GM12875 (cell line): ENCODE data around the gene GNA12.
"Not testable (repeated sequence)": the region's sequence is repeated elsewhere in the genome, so short reads cannot be mapped to it uniquely, and the experiment has no call there.

Experiments used
- H3K4me3 ChIP-seq: one replicate; pipeline ENCODE4 v1.5.1; 2011; ENCODE audit warnings: low read depth, low read length, control low read depth
- TF ChIP-seq, protein P1 (sequence below): IDR thresholded peaks from 2 replicates; pipeline ENCODE4 v1.5.1; 2011; ENCODE audit warnings: low read depth, mild to moderate bottlenecking, control low read depth, inconsistent platforms, low read length, moderate library complexity, borderline replicate concordance; ENCODE audit not compliant: insufficient read depth

The GNA12 gene

DNA sequence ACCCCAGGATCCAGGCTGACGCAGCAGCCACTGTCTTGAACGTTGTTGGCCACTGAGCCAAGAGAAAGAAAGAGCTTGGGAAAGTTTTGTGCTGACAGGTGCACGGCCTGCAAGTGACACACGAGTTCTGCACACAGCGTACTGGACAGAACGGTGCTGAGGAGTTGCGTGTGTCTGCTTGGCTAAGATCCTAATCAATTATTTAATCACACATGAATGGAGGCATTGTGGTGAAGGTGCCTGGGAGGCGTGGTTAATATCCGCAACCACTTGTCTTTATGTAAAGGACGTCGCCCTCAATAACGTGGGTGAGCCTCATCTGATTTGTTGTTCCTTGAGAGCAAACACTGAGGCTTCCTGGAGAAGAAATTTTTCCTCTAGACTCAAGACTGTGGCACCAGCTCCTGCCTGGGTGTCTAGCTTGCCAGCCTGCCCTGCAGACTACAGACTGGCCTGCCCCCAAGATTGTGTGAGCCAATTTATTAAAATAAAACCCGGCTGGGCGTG lies 16.6 kb upstream of the GNA12 start:
- H3K4me3 ChIP-seq: no peak overlapping the region
- TF ChIP-seq, protein P1, sequence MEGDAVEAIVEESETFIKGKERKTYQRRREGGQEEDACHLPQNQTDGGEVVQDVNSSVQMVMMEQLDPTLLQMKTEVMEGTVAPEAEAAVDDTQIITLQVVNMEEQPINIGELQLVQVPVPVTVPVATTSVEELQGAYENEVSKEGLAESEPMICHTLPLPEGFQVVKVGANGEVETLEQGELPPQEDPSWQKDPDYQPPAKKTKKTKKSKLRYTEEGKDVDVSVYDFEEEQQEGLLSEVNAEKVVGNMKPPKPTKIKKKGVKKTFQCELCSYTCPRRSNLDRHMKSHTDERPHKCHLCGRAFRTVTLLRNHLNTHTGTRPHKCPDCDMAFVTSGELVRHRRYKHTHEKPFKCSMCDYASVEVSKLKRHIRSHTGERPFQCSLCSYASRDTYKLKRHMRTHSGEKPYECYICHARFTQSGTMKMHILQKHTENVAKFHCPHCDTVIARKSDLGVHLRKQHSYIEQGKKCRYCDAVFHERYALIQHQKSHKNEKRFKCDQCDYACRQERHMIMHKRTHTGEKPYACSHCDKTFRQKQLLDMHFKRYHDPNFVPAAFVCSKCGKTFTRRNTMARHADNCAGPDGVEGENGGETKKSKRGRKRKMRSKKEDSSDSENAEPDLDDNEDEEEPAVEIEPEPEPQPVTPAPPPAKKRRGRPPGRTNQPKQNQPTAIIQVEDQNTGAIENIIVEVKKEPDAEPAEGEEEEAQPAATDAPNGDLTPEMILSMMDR: no peak

DNA sequence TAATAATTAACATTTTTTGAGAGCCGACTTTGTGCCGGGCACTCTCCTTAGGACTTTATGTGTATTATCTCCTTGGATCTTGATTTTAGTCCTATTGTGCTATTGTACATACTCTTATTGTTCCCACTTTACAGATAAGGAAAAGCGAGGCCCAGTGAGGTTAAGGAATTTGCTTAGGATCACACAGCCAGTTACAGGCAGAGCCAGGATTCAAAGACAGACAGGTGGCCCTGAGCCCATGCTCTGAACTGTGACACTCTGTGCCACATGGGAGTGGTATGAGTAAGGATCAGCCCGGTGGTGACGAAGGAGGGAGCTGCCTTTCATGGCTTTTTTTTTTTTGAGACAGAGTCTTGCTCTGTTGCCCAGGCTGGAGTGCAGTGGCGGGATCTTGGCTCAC lies 15.8 kb upstream of the GNA12 start:
- TF ChIP-seq, protein P1: no peak
- no peak overlapping the region for H3K4me3 ChIP-seq

DNA sequence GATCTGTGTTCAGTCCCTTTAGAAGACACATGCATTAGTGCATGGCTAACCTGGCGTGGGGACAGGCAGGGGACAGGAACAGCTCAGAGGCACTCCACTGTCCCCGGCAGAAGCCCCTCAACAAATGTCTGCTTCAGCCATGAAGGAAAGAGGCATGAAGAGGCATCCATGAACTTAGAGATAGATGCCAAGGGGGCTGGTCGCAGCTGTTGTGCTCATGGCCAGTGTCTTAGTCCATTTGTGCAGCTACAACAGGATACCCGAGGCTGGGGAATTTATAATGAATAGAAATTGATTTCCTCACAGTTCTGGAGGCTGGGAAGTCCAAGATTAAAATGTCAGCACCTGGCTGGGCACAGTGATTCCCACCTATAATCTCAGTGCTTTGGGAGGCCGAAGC lies 14.5 kb upstream of the GNA12 start:
- no peak overlapping the region for H3K4me3 ChIP-seq
- TF ChIP-seq, protein P1: no peak

DNA sequence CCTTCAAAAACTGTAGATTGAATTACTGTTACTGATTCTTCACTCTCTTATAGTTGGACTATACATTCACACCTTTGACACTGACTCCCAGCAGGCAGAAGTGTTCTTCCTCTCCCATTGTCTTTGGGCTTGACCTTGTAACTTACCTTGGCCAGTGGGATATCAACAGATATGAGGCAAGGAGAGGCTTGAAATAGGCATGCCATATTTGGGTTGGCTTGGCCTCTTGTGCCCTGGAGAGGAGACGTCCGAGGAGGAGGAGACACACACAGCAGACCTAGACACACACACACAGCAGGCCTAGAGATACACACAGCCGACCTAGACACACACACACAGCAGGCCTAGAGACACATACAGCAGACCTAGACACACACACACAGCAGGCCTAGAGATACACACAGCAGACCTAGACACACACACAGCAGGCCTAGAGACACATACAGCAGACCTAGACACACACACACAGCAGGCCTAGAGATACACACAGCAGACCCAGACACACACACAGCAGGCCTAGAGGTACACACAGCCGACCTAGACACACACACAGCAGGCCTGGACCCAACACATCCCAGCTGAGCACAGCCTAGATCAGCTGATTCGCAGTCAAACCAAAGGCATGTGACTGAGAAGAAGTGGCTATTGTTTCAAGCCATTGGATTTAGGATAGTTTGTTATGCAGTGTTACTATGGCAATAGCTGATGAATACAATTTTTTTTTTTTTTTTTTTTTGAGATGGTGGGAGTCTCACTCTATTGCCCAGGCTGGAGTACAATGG lies 12.5 kb upstream of the GNA12 start:
- no peak overlapping the region for H3K4me3 ChIP-seq
- TF ChIP-seq, protein P1: no peak

DNA sequence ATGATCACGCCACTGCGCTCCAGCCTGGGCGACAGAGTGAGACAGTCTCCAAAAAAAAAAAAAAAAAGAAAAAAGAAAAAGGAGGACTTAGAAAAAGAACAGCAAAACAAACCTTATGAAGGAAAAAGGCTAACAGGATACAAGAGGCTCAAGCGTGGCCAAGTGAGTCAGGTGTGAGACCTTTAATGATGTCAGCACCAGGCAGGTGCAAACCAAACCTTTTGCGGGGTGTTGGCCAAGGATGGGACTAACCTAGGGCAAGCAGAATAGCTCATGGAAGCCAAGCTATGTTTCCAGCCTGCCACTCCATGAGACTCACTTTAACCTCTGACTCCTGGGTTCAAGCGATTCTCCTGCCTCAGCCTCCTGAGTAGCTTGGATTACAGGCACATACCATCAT lies 11.3 kb upstream of the GNA12 start:
- TF ChIP-seq, protein P1: no peak
- H3K4me3 ChIP-seq: no peak overlapping the region

DNA sequence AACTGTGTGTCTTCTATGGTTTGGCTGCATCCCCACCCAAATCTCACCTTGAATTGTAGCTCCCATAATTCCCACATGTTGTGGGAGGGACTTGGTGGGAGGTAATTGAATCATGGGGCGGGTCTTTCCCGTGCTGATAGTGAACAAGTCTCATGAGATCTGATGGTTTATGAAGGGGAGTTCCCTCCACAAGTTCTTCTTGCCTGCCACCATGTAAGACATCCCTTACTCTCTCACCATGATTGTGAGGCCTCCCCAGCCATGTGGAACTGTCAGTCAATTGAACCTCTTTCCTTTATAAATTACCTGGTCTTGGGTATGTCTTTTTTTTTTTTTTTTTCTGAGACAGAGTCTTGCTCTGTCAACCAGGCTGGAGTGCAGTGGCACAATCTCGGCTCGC lies 9.4 kb upstream of the GNA12 start:
- H3K4me3 ChIP-seq: not testable (repeated sequence)

DNA sequence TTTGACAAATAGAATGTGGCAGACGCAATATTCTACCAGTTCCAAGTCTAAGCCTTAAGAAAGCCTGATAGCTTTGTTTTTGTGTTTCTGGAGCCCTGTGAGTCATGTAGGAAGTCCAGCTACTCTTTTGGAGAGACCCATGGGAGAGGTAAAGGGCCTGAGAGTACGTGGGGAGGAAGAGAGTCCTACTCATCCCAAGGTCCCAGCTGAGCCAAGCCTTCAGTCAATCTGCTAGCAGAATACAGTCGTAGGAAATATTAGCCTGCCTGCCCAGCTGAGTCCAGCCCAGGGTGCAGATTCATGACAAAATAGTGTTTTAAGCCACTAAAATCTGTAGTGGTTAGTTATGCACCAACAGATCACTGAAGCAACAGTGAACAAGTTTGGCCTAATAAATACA lies 9.0 kb upstream of the GNA12 start:
- no peak overlapping the region for H3K4me3 ChIP-seq
- TF ChIP-seq, protein P1: no peak
